ENCODE data around the gene CARD9.

CARD9 gene

GRCh38 chr9:136344544-136345280 lies 28.8 kb downstream of the CARD9 start:
- DNase-seq = no peak

- no peak for DNase-seq
Observed at GRCh38 chr9:136343884-136344269, 29.6 kb downstream of the CARD9 start.

GRCh38 chr9:136343121-136343883 lies 30.2 kb downstream of the CARD9 start:
- no peak for DNase-seq

DNA sequence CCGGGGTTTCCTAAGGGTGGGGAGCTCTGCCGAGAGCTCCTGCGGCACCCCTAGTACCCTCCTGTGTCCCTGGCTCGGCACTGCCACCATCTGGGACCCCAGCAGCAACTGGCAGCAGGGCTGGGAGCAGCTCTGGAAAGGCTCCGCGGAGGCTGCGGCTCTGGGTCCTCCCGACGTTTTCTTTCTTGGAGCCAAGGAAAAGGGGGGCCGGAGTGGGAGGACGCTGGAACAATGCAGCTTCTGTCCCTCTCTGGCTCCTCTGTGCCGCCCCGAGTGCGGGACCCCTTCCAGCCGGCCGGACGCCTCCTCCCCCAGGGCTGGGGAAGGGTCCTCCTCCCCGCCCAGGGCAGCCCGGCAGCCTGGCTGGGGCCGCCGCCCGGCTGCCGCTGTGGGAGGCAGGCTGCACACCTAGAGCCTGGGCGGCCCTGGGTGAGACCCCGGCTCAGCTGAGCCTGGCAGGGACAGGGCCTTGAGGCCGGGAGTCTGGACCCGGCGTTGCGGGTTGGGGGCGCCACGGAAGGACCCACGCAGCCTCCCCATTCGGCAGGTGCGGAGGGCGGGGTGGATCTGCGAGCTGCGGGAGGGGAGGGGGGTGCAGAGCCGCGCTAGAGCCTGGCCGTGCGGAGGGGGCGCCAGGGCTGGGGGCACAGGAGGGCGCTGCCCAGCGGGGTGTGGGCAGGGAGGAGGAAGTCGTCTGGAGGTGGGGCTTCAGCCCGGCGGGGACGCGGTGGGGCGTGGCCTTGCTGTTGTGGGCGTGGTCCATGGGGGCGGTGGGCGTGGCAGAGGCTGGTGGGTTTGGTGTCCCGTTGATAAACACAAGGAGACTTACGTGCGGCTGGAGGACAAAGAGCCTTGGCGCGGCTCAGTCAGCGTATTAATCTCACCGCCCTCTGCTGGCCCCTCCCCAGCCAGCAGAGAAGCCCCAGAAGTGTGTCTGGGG lies 31.0 kb downstream of the CARD9 start:
- peak; percentile 80 for DNase-seq

DNA sequence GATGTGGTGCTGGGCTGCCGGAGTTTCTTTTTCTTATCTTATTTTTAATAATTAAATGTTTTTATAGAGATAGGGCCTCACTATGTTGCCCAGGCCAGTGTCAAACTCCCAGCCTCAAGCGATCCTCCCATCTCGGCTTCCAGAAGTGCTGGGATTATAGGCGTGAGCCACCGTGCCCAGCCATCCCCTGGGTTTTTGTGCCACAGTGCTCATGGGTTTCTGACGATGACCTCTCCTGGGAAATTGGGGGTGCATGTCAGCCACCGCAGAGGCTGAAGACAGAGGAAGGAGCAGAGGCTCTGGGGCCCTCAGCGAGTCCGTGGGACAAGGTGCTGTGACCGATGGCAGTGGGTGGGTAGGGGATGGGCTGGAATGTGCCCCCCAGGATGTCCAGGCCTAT lies 31.7 kb downstream of the CARD9 start:
- DNase-seq = no peak

GRCh38 chr9:136341042-136341655 lies 32.3 kb downstream of the CARD9 start:
- DNase-seq = no peak

- DNase-seq = no peak
Observed at GRCh38 chr9:136340356-136341041, 33.0 kb downstream of the CARD9 start.

GRCh38 chr9:136339958-136340310 lies 33.5 kb downstream of the CARD9 start:
- no peak for DNase-seq

- peak; percentile 87 for DNase-seq
Observed at GRCh38 chr9:136339173-136339957, 34.1 kb downstream of the CARD9 start.

- no peak for DNase-seq
Observed at GRCh38 chr9:136338511-136338910, 35.0 kb downstream of the CARD9 start.

GRCh38 chr9:136337416-136338395 lies 35.8 kb downstream of the CARD9 start:
- no peak for DNase-seq

GRCh38 chr9:136336881-136337280 lies 36.6 kb downstream of the CARD9 start:
- no peak for DNase-seq

GRCh38 chr9:136336156-136336870 lies 37.2 kb downstream of the CARD9 start:
- DNase-seq = no peak

GRCh38 chr9:136335296-136336155 lies 37.9 kb downstream of the CARD9 start:
- DNase-seq = no peak

- no peak for DNase-seq
Observed at GRCh38 chr9:136334541-136334940, 38.9 kb downstream of the CARD9 start.

- no peak for DNase-seq
Observed at GRCh38 chr9:136333486-136333885, 40.0 kb downstream of the CARD9 start.

- DNase-seq = no peak
Observed at GRCh38 chr9:136333045-136333444, 40.4 kb downstream of the CARD9 start.

- no peak for DNase-seq
Observed at GRCh38 chr9:136332482-136332983, 40.9 kb downstream of the CARD9 start.
